Activated T-cell treated with anti-CD3 and anti-CD28 coated beads, Interleukin-2, amount 50 U/mL, for 48 hours (primary cell): ENCODE results near the gene DFFB.

Experiments used
- DNase-seq, 2 experiments: peaks; one replicate each; pipeline ENCODE4 v3.0.0-alpha.2; 2020

DFFB gene

DNA sequence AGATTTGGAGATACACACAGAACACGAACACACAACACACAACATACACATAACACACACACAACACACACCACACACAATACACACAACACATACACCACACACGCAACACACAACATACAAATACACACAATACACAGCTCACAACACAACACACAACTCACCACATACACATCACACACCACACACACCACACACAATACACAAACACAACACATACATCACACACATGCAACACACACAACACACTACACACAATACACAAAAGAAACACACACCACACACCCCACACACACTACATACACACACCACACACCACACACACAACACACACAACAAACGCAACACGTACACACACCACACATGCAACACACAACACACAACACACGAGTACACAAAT, 71.8 kb downstream of the DFFB start:
- DNase-seq: no peak

GRCh38 chr1:3930301-3931006, 73.2 kb downstream of the DFFB start:
- DNase-seq: no peak

DNA sequence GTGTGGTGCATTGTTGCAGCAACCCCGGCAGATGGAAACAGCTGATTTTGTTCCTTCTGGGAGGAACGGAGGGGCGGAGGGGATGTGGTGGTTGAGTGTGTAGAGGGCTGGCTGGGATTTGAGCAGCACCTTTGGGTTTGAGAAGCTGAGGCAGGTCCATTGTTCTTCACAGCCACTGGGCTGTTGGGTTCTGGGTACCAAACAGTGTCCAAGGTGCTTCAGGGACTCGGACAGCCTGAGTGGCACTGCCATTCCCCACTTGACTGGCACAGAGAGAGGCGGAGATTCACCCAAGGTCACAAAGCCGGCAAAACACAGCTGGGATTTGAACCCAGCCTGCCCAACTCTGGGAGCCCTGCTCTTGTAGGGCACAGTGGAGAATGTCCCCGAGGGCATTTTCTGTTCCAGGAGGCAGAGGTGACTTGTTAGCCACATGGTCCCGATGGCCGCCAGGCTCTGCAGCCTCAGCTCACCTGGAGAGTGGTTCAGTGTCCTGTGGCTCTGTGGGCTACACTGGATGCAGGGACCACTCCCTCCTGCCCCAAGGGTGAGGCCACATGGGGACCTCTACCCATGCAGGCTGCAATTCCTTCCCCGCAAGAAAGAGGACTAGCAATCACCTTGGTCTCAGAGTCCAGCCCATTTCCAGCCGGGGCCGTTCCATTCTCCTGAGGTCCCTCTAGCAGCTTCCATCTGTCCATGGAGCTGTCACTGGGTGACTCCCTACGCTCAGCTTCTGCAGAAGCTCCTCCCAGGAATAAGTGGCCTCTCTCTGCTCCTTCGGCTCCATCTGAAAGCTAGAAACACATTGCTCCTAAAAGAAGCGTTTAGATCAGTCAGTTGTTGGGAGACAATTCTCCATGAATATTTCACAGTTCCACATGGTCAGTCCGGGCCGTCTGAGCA, 74.0 kb downstream of the DFFB start:
- no peak for DNase-seq

DNA sequence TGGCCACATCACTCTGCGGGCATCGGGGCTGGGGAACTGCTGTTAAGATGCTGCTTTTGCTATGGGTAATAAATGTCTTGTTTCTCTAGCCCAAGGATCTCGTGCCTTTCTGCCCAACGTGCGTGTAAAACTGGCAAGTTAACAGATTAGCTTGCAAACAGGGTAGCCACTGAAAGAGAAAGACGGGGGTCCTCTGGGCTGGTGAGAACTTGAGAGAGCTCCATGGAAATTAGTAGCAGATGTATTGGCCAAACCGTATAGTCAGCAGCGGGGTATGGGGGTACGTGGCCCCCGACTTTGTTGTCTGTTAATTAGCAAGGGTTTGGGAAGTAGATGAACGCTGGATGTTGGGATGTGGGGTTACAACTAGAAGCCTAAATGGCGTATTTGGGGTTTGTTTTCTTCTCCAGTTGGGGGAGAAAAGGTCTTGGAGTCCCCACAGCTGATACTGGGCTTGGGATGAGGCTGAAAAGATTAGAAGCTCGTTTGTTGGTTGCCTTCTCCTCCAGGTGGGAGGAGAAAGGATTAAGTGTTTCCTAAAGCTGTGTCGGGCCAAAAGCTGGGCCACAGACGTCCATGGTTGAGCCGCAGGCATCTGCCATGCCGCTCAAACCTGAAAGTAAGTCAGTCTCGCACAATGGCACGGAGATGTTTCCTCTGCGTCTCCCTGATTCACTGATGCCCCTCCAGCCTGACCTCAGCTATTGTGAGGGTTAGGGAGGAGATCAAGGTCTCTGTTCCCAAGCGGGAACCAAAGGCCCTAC, 75.1 kb downstream of the DFFB start:
- DNase-seq: no peak
